CD4-positive, alpha-beta T cell treated with Interferon gamma for 1 hour (primary cell): ENCODE results near the gene APH1B.
"Not testable (repeated sequence)": the region's sequence is repeated elsewhere in the genome, so short reads cannot be mapped to it uniquely, and the experiment has no call there.

ENCODE experiments used
- DNase-seq: peaks from one replicate; pipeline ENCODE4 v3.0.0-alpha.2; 2020

The APH1B gene

DNA sequence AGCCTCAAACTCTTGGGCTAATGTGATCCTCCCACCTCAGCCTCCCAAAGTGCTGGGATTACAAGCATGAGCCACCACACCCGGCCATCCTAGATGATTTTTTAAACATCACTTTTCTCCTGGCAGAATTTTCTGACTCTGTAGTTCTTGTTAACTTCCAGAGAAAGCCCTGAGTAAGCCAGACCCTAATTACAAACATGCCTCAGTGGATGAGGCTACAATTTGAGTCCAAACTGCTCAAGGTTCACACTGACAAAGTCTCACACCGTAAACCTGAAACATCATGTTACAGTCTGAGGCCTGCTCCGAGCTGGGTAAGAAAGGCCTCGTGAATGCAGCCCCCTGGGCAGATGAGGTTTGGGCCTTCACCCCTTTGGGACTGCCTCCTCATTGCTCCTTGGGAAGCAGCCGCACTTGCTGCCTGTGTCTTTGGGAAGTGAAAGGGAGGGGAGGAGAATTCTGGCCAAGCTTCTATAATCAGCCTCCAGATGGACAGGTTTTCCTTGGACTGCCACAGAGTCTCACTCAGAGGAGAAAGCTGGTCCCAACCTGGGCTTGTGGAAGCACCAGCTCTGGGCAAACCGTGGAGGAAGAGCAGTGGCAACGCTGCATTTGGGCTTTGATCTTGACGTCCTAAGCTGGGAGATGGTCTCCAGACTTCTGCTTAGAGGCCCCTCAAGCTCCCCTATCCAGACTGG is 58.3 kb downstream of the APH1B start:
- DNase-seq, result no peak

- DNase-seq, result no peak
These were observed 59.6 kb downstream of the APH1B start for GRCh38 chr15:63337046-63337445.

GRCh38 chr15:63338170-63338569 is 60.8 kb downstream of the APH1B start:
- no peak for DNase-seq

DNA sequence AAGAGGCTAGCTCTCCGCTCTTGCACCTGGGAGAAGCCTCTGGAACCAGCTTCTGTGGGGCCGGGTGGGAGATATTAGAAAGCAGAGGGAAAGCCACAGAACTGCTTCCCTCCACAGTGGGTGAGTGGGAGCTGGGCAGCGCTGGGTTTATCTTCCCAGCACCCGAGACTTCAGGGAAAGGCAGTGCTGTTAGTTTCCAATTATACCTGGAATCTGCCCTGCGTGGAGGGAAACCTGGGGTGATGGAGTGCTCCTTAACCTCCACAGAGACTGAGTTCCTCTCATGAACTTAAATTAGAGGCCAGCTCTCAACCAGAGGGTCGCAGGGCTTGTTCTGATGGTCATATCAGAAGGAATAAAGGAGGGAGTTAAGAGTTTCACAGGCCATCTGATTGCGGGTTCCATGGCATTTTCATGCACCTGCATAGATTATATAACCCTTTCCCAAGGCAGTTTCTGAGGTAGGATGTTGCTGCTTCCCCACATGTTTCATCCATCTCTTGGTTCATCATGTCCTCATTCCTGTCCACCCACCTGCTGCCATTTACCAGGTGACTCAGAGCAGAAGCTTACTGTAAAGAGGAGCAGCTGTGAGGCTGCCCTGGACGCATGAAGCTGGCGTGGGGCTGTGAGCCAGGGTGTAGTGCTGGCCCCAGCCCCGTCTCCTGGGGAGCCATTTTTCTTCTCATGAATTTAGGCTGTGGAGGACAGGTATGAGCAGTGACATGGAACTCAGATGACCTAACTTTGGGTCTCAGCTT is 61.8 kb downstream of the APH1B start:
- no peak for DNase-seq

DNA sequence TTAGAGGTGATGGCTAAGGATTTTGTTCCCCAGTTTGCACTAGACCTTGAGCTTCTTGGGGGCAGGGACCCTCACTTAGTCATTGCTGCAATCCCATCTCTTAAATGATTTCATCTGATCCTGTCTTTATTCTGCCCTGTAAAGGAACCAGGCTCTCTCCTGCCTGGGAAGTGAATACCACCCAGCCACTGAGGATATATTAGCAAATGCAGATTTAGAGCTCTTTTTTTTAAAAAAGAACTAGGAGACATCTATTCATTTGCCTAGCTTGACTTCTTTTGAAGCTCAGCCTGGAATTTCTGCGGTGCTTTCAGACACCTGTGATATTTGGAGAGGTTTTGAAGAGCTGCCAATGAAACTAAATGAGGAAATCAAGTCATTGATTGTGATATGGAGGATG is 62.4 kb downstream of the APH1B start:
- DNase-seq, result no peak

DNA sequence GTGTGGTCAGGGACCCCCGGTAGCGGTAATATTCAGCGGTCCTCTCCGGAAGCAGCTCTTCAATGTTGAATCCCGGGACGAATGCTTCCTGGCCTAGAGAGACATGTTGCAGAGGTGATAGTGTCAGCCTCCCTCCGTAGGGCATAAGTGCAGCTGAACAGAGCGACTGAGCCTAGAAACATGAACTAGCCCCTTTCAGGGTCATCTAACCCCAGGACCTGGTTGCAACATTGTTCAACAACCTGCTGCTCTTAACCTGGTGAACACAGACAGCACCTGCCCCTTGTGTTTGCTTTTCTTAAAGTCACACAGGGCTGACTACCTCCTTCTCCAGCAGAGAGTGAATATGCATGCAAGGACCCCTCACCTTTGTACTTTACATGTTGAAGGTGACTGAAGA is 62.9 kb downstream of the APH1B start:
- no peak for DNase-seq

- DNase-seq, result no peak
These were observed 63.5 kb downstream of the APH1B start for GRCh38 chr15:63340878-63341277.

DNA sequence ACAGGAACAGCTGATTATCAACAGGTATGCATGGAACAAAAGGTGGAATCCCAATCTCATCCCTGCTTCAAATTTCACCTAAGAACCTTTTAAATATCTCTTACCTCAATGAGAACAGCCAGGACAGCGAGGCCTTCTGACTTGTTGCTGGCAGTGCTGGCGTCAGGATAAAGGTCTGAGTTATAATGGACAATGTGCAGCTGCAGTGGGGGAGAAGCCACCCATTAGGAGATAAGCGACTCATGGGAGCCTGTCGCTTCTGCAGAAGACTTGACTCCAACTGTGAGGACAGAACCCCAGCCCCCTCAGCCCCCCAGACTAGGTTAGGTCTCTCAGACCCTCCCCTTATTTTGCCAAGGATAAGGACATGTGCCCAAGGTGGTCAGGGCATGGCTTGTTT is 64.5 kb downstream of the APH1B start:
- DNase-seq, result no peak

DNA sequence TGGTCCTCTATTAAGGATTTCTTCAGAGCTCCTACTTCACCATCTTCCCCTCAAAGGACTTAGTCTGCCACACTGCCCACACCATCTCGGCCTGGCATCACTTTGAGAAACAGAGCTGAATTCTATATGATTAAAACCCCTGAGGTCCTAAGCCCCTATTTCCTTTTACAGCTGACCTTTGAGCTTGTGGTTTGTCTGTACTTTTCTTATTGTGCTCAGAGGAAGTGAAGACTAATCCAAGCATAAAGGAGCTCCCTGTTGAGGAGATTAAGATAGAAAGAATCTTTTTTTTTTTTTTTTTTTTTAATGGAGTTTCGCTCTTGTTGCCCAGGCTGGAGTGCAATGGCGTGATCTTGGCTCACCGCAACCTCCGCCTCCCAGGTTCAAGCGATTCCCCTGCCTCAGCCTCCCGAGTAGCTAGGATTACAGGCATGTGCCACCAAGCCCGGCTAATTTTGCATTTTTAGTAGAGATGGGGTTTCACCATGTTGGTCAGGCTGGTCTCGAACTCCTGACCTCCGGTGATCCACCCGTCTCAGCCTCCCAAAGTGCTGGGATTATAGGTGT is 65.7 kb downstream of the APH1B start:
- DNase-seq, result not testable (repeated sequence)

GRCh38 chr15:63344731-63345390 is 67.5 kb downstream of the APH1B start:
- no peak for DNase-seq

DNA sequence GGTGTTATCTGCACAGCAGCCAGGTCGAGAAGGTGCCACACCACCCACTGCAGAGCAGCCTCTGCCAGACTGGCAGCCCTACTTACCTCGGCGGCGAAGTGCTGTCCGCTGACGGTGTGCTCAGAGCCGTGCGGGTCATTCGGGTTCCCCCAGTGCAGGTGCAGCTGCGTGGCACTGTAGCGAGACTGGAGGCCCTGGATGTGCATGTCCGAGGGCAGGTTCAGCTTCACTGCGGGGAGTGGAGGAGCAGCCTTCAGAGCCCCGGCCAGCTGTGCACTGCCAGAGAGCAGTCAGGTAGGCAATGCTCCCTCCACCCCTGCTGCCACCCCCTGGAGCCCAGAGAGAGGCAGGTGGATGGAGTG is 68.0 kb downstream of the APH1B start:
- DNase-seq, result no peak

GRCh38 chr15:63347074-63347857 is 69.9 kb downstream of the APH1B start:
- DNase-seq, result no peak

DNA sequence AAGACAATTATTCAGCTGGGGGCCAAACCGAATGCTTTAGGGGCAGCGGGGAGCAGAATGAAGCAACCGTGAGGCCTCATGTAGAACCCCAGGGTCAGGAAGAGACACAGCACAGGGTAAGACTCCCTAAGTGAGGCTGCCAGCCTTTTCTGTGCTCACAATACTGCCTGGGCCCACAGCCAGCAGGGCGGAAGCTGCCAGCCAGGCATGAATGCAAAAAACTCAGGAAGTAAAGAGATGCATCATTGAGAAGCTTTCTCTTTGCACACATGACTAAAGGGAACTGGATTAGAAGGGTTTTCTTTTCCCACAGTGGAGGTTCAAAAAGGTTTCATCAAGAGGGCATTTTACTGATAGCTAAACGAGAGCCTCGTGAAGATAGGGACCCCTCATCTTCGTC is 71.0 kb downstream of the APH1B start:
- peak; percentile 11 for DNase-seq

- no peak for DNase-seq
These were observed 71.8 kb downstream of the APH1B start for GRCh38 chr15:63349156-63349555.

GRCh38 chr15:63349621-63350020 is 72.2 kb downstream of the APH1B start:
- no peak for DNase-seq

DNA sequence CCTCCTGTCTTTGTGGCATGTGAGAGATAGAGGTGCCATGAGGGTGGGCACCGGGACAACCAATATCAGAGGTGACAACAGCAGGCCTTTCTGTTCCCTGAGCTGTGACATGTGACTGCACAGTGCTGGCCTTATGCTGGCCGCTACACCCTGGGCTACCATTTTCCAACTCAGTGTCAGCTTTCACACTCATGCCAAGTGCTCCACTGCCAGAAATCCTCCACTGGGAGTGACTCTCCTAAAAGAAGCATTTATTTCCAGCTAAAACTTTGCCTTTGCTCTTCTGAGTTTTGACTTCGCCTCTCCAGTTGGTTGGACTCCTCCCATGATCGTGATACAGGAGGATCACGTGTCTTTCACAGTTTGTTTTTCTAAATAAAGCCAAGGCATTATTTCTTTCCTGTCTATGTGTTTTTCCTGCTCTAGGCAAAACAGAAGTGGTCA is 72.8 kb downstream of the APH1B start:
- no peak for DNase-seq

- DNase-seq, result no peak
These were observed 73.8 kb downstream of the APH1B start for GRCh38 chr15:63351170-63351569.

GRCh38 chr15:63352808-63353207 is 75.4 kb downstream of the APH1B start:
- no peak for DNase-seq

- DNase-seq, result no peak
These were observed 75.9 kb downstream of the APH1B start for GRCh38 chr15:63353261-63353660.

GRCh38 chr15:63353887-63354286 is 76.5 kb downstream of the APH1B start:
- no peak for DNase-seq

DNA sequence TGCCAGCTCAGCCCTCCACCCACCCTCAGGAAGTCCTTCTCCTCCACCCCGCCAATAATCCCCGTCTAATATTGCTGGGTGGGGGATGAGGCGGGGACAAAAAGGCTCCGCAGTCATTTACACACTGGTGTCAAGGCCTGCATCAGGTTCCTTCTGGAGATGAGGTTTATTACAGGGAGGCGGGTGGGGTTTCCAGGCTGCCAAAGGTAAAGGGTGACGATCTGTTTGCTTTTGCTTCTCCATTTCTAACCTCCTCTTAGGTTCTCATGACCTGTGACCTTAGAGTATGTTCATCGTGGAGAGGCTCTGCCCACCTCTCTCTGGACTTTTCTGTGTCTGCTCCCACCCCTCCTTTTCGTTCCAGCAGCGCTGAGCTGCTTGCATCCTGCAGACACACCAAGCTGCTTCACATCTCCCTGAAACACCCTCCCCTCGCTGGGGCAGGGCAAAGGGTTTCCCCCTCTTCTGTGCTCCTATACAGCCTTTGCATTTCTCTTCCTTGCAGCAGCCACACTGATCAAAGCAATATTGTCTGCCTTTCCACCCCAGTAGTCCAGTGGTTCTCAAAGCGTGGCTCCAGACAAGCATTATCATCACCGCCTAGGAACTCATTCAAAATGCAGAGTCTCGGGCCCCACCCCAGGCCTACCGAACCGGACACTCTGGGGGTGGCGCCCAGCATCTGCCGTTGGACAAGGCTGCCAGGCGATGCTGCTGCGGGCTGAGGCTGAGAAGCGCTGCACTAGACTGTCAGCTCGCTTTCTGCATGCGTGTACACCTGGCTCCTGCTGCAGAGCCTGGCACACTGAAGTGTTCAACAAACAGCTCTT is 77.6 kb downstream of the APH1B start:
- no peak for DNase-seq

DNA sequence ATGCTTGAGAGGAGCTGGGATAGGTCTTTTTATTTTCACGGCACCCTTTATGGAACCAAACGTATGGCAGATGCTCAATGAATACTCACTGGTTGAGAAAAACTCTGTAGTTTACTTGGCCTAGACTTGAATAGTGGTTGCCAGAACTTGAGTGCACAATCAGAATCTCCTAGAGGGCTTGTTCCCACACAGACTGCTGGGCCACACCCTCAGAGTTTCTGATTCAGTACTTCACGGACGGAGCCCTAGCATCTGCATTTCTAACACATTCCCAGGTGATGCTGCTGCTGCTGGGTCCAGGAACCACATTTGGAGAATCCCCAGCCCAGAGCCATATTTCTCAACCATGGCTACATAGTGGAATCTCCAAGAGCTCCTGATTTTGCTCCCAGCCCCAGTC is 79.7 kb downstream of the APH1B start:
- no peak for DNase-seq
